ENCODE measurements around the gene HOXA4.
A peak's percentile ranks its signal among the peaks of the same experiment; 100 is the strongest.

The HOXA4 gene

DNA sequence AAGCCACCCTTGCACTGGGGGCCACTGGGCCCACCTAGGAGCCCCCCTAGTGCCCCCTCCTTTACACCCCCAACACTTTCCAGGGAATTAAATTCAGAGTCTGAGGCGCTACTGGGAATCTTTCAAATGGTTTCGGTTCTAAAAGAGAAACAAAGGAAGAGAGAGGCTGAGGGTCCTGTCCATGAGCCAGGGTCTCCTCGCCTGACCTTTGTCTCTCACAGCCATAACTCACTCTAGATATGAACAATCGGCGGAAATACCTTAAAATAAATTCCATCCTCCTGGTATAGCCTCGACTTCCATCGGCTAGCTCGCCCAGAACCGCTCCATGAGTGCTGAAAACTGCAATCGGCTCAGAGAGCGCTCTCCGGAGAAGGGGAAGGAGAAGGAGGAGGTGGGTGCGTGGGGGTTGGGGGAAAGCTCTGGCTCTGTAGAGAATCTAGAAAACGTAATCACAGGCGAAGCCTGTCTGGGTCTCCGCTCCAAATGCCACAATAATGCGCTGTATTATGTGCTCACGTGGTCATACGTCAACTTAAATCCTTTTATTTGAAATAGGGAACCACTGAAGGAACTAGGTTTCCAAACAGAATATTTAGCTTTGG lies 12.6 kb downstream of the HOXA4 start:
- DNase-seq: peak; percentile 43
- Mint-ChIP-seq H3K4me3 (peak overlapping the region; percentile 98), H3K27me3 (ENCODE audit: low read depth, poor library complexity) (peaks cover 4% of the 10 kb centered on the region), H3K9me3 (no peaks in the 10 kb centered on the region), H3K36me3 (ENCODE audit: low read depth) (peaks cover 66% of the 10 kb centered on the region), H3K27ac (peak overlapping the region; percentile 100), H3K4me1 (peaks cover 56% of the 10 kb centered on the region)
- TF ChIP-seq, protein P1, sequence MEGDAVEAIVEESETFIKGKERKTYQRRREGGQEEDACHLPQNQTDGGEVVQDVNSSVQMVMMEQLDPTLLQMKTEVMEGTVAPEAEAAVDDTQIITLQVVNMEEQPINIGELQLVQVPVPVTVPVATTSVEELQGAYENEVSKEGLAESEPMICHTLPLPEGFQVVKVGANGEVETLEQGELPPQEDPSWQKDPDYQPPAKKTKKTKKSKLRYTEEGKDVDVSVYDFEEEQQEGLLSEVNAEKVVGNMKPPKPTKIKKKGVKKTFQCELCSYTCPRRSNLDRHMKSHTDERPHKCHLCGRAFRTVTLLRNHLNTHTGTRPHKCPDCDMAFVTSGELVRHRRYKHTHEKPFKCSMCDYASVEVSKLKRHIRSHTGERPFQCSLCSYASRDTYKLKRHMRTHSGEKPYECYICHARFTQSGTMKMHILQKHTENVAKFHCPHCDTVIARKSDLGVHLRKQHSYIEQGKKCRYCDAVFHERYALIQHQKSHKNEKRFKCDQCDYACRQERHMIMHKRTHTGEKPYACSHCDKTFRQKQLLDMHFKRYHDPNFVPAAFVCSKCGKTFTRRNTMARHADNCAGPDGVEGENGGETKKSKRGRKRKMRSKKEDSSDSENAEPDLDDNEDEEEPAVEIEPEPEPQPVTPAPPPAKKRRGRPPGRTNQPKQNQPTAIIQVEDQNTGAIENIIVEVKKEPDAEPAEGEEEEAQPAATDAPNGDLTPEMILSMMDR (IDR thresholded peaks at IDR 0.05): no peak

DNA sequence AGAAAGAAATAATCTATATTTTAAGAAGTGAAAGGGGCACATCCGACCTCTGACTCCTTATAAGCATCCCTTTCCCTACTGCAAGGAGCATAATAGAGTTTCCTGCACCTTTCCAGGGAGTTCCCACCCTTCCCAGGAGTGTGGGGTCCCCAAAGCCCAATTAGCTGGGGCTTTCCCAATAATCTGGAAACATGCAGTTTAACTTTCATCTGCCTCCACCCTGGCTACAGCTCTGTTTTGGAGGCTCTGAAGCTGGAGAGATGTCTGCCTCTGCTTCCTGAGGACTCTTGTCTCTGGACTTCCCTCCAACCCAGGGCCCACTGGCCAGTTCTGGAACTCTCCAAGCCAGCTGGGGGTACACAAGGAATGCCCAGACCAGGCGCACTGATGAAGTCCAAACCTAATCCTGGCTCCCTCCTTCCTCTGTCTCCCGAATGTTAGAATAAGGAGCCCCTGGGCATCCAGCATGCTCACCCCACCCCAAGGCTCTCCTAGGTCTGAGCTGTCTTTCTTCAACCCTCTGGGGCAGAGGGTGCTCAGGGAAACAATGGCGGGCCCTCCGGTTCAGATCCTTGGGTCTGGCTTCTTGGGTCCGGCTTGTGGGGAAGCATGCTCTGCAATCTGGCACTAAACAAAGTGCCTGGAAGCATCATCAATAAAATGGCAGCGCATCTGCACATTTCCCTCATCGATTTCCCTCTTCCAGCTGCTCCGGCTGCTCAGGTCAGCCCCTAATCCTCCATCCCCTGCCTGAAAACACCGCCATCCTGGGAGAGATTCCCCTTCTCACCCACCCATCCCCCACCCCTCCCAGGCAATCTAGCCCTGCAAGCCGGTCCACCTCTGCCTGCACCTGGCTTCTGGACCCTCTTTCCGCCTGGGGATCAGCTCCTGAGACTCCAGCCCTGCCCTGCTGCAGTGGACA lies 13.3 kb downstream of the HOXA4 start:
- peaks cover 4% of the 10 kb centered on the region for H3K27me3 Mint-ChIP-seq (ENCODE audit: low read depth, poor library complexity)
- H3K4me1 Mint-ChIP-seq: peaks cover 50% of the 10 kb centered on the region
- H3K27ac Mint-ChIP-seq: peak overlapping the region; percentile 100
- DNase-seq: peak; percentile 23
- TF ChIP-seq, protein P1 (IDR thresholded peaks at IDR 0.05): no peak
- H3K4me3 Mint-ChIP-seq: peak overlapping the region; percentile 98
- no peaks in the 10 kb centered on the region for H3K9me3 Mint-ChIP-seq
- peaks cover 60% of the 10 kb centered on the region for H3K36me3 Mint-ChIP-seq (ENCODE audit: low read depth)

DNA sequence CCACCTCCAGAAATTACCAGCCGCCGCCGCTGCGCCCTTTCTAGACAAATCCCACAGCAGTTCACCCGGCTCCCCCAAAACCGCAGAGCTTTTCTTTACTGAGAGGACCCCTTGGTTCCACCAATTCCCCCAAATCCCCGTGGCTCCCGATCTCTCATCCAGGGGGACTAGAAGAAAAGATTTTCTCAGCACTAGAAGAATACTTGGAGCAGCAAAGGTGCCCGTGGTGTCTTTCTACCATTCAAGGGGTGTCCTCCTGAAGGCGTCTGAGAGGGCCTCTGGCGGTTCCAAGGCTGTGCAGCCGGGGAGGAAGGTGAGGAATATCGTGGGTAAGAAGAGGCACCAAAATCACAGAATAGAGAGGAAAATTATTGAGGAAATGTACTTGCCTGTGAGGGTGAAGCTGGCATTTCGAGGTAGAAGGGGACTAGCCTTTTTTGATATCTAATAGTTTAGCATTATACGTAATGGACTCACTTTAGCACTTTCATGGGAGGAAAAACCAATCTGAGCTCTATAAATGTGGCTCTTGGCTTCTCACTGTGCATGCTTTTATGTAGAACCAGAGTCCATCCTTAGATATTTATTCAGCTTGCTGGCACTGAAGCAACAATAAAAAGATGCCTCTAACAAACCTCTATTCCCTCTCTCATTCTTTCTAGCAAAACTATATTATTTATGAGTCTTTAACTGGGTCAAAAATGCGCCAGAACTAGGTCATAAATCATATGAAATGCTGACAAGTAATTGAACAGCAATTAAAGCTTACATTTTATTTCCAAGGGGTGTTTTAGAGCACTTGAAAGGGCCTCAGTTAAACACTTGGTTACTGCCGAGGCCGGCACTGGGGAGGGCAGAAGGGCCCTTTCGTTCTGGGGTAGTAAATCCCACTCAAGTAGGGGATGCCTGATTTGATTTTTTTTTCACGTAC lies 14.3 kb downstream of the HOXA4 start:
- Mint-ChIP-seq H3K36me3 (ENCODE audit: low read depth) (peaks cover 62% of the 10 kb centered on the region), H3K27me3 (ENCODE audit: low read depth, poor library complexity) (peaks cover 4% of the 10 kb centered on the region), H3K4me3 (peak overlapping the region; percentile 98), H3K4me1 (peaks cover 50% of the 10 kb centered on the region), H3K9me3 (no peaks in the 10 kb centered on the region), H3K27ac (peak overlapping the region; percentile 100)
- peak; percentile 18 for DNase-seq
- TF ChIP-seq, protein P1 (IDR thresholded peaks at IDR 0.05): no peak

DNA sequence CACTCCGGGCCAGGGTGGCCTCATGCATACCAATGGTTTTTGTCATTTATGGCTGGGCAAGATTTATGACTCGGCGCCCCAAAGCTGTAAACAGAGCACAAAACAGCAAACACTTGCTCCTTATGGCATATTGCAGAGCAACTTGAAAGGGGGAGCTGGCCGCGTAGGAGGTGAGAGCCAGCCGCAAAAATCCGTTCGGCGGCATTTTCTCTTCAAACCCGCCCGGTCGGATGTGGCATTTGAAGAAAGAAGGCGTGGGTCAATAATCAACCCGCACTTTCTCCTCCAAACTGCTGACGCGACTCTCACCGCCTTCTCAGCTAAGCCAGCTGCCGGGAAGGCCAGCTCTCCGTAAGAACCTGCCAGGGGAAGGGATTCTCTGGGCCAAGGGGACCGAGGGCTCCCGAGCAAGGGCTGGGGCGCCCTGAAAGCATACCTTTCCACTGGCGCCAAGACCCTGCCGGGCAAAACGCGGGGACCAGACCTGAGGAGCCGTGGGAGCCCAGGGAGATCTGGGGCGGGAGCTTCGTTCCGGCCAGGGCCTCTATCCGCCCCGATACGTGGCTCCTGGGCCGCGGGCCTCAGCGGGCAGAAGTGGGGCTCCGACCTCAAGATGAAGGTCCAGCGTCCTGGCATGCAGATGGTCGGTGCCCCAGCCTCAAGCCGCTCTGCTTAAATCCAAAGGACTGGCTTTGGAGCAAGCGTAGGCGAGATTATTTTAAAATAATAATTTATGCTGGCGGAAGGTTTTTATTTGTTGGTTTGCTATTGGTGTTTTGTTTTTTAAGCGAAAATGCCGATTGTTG lies 15.1 kb downstream of the HOXA4 start:
- DNase-seq: peak; percentile 81
- peaks cover 50% of the 10 kb centered on the region for H3K4me1 Mint-ChIP-seq
- peak overlapping the region; percentile 100 for H3K27ac Mint-ChIP-seq
- no peaks in the 10 kb centered on the region for H3K9me3 Mint-ChIP-seq
- TF ChIP-seq, protein P1 (IDR thresholded peaks at IDR 0.05): no peak
- peak overlapping the region; percentile 98 for H3K4me3 Mint-ChIP-seq
- peaks cover 4% of the 10 kb centered on the region for H3K27me3 Mint-ChIP-seq (ENCODE audit: low read depth, poor library complexity)
- H3K36me3 Mint-ChIP-seq (ENCODE audit: low read depth): peaks cover 62% of the 10 kb centered on the region

DNA sequence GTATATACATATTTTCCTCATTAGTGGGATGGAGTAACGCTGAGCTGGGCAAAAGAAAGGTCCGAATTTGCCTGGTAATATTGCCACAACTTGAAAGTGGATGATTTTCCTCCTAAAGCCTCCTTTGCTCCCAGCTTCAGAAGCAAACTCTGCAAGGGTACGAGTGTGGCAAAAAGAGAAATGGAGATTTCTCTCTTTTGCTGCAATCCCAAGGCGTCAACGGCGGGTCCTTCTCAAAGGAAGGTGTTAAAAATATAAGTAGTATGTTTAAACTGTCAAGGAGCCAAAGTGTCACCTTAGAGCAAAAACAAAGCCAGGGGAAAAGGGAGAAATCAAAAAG lies 15.7 kb downstream of the HOXA4 start:
- H3K4me3 Mint-ChIP-seq: peak overlapping the region; percentile 98
- H3K36me3 Mint-ChIP-seq (ENCODE audit: low read depth): peaks cover 62% of the 10 kb centered on the region
- TF ChIP-seq, protein P1 (IDR thresholded peaks at IDR 0.05): no peak
- H3K27ac Mint-ChIP-seq: peak overlapping the region; percentile 99
- no peaks in the 10 kb centered on the region for H3K9me3 Mint-ChIP-seq
- peaks cover 4% of the 10 kb centered on the region for H3K27me3 Mint-ChIP-seq (ENCODE audit: low read depth, poor library complexity)
- H3K4me1 Mint-ChIP-seq: peaks cover 50% of the 10 kb centered on the region
- no peak for DNase-seq
